ENCODE results near the gene SLC25A47.

DNA sequence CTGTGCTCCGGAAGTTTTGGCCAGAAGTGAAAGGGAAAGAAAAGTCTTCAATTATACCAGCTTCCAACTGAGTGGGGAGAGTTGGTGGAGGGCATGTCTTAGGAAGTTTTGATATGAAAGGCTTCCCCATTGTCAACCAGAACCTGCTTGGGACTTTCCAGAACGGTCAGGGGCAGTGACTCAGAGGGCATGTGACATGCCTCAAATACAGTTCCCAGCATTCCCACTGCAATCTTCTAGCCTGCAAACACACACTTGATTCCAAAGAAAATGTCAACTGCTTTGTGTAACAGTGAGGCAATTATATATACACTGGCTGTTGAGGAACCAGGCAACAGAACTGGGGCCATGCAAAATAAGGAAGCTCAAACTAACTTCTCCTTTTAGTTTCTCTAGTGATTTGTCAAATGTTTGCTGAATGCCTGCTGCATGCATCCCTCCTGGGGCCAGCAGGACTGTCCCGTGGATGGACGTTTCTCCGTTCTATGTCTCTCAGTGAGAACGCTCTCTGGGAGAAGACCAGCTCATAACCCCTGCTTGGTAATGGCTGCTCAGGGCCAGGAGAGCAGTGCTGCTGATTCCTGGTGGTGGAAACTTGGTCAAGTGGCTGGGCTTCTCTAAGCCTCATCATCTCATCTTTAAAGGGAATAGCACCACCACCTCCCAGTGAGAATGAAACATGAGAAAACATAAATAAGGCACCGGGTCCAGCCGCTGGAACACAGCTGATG is 18.3 kb downstream of the SLC25A47 start:
- TF ChIP-seq CTCF (IDR thresholded peaks at IDR 0.05; ENCODE audit: low read length) (no peak), EZH2 (optimal IDR thresholded peaks at IDR 0.05; ENCODE audit: low read depth, low read length) (no peak)

All from MM.1S (cell line).